Body of pancreas (tissue), 4 donors: ENCODE measurements around the gene NT5C2.

Experiments used
- CTCF ChIP-seq, 7 experiments: fragments of 450-650 bp in 4 of 7; fragments of 200-600 bp in 3 of 7; sonication (generic) in 3 of 7; IDR thresholded peaks; one replicate each; pipeline ENCODE4 v1.5.1; 2016 to 2019; ENCODE audit warnings: antibody characterized with exemption in 7 of 7
- POLR2A ChIP-seq, 3 donors: fragments of 450-650 bp; IDR thresholded peaks; one replicate each; pipeline ENCODE4 v1.6.1; 2016; ENCODE audit warnings: antibody characterized with exemption in 3 of 3, mild to moderate bottlenecking in 2 of 3

- no peak for TF ChIP-seq CTCF (IDR thresholded peaks at IDR 0.05)
- TF ChIP-seq POLR2A (IDR thresholded peaks at IDR 0.05), result no peak
Observed at GRCh38 chr10:103064956-103065355, 128.1 kb downstream of the NT5C2 start.
